ENCODE data around the gene CUTA.
"Not testable (repeated sequence)": the region's sequence is repeated elsewhere in the genome, so short reads cannot be mapped to it uniquely, and the experiment has no call there.

Gene CUTA

DNA sequence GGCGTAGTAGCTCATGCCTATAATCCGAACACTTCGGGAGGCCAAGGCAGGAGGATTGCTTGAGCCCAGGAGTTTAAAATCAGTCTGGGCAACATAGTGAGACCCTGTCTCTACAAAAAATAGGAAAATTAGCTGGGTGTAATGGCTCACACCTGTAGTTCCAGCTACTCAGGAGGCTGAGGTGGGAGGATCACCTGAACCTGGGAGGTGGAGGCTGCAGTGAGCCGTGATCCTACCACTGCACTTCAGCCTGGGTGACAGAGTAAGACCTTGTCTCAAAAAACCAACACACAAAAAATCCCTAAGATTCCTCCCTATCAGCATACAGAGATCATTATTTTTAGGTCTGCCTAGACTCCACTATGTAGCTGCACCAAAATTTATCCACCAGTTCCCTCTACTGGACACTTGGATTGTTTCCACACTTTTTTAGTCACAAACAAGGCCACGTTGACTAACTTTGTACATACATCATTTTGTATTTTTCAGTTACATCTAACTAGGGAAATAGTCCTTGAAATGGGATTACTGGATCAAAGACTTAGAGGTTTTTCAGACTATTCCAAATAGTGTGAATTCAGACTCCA lies 10.7 kb downstream of the CUTA start:
- DNase-seq (ENCODE audit: low read depth in 2 of 2, low spot score in 1 of 2): no peak

DNA sequence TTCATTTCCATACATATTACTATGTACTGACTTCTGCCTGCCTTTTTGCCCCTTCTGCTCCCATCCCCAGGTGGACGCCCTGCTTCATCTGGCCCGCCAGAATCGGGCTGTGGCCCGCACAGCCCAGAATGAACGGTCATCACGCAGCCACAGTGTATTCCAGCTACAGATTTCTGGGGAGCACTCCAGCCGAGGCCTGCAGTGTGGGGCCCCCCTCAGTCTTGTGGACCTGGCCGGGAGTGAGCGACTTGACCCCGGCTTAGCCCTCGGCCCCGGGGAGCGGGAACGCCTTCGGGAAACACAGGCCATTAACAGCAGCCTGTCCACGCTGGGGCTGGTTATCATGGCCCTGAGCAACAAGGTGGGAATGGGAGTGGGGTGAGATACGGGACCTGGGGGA lies 11.8 kb downstream of the CUTA start:
- DNase-seq (ENCODE audit: low read depth in 2 of 2, low spot score in 1 of 2): no peak

DNA sequence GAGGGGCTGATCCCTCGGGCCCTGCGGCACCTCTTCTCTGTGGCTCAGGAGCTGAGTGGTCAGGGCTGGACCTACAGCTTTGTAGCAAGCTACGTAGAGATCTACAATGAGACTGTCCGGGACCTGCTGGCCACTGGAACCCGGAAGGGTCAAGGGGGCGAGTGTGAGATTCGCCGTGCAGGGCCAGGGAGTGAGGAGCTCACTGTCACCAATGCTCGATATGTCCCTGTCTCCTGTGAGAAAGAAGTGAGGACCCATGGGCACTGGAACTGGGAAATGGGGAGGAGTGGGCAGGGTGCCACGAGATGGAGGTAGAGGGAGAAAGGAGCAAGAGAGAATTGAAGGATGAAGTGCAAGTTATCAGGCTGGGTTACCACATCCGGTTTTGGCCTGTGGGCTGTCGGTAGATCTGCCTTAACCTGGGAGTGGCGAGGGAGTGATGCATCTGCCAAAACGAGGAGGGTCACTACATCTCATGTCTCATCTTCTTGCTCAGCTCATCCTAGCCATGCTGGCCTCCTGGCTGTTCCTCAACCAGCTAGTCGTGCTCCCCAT lies 12.4 kb downstream of the CUTA start:
- no peak for DNase-seq (ENCODE audit: low read depth in 2 of 2, low spot score in 1 of 2)

DNA sequence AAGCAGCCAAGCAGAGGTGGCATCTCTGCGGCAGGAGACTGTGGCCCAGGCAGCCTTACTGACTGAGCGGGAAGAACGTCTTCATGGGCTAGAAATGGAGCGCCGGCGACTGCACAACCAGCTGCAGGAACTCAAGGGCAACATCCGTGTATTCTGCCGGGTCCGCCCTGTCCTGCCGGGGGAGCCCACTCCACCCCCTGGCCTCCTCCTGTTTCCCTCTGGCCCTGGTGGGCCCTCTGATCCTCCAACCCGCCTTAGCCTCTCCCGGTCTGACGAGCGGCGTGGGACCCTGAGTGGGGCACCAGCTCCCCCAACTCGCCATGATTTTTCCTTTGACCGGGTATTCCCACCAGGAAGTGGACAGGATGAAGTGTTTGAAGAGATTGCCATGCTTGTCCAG lies 13.0 kb downstream of the CUTA start:
- DNase-seq (ENCODE audit: low read depth in 2 of 2, low spot score in 1 of 2): no peak

DNA sequence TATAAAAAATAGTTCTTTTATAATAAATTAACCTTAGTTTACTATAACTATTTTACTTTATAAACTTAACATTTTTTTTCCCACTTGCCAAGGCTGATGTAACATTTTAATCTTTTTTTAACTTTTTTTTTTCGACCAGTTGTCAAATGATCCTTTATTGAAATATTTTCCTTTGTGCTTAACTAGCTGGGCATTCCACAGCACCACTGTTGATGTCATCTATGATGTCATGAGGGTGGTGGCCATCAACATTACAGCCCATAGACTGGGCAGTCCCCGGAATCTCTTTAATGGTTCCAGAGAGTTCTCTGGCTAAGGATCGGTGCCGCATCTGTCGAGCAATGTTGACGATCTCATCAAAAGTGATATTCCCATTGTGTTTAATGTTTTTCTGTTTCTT lies 18.0 kb downstream of the CUTA start:
- not testable (repeated sequence) for DNase-seq (ENCODE audit: low read depth in 2 of 2, low spot score in 1 of 2)

DNA sequence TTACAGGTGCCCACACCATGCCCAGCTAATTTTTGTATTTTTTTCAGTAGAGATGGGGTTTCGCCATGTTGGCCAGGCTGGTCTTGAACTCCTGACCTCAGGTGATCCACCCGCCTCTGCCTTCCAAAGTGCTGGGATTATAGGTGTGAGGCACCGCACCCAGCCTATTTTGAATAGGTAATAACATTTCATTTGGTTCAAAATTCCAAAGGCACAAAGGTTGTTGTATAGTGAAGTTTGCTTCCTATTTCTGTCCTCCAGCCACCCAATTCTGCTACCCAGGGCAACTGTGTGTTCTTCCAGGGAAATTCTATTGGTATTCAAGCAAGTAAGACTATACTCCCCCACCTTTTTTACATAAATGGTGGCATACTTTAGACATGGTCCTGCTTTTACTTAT lies 19.3 kb downstream of the CUTA start:
- not testable (repeated sequence) for DNase-seq (ENCODE audit: low read depth in 2 of 2, low spot score in 1 of 2)

DNA sequence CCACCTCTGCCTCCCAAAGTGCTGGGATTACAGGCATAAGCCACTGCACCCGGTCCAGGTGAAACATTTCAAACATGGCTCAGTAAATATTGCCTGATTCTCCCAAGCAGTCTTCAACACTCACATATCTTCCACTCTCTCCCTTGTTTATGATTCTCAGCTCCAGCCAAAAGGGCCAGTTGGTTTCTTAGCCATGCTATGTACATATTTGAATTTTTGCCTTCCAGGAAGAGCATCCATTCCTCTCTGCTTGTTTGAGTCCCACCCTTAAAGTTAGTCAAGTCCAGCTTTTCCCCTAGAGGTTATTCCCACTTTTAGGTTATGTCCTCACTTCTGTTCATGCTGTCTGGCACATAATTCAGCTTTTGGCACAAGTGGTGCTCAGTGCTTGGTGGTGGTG lies 20.4 kb downstream of the CUTA start:
- DNase-seq (ENCODE audit: low read depth in 2 of 2, low spot score in 1 of 2): no peak

DNA sequence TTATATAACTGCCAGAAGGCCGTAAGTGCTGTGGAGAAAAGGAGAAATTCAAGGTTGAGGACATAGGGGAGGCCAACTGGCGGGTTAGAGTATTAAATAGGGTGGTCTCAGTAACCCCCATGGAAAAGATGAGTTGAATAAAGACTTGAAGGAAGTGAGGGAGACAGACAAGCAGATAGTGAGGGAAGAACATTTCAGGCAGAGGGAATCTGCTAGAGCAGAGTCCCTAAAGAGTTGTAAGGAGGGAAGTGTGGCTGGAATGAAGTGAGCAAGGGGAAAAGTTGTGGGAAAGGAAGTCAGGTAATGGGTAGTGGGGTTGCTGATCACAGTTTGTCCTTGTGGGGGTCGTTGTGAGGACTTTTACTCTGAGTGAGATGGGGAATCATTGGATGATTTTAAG lies 24.9 kb downstream of the CUTA start:
- DNase-seq (ENCODE audit: low read depth in 2 of 2, low spot score in 1 of 2): no peak

DNA sequence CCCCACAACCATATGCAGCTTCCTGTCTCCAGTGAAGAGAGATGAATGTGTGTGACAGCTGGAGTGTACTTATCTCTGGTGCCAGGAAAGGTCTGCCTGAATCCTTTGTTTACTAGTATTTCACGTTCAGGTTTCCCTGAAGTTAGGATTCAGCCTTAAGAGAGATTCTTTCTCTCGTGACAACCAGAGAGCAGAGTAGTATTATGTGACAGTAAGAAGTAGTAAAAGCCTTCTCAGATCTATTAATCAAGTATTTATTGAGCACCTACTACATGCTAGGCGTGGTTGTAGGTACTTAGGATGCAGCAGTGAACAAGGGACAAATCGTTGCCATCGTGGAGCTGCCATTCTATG lies 25.3 kb downstream of the CUTA start:
- no peak for DNase-seq (ENCODE audit: low read depth in 2 of 2, low spot score in 1 of 2)

DNA sequence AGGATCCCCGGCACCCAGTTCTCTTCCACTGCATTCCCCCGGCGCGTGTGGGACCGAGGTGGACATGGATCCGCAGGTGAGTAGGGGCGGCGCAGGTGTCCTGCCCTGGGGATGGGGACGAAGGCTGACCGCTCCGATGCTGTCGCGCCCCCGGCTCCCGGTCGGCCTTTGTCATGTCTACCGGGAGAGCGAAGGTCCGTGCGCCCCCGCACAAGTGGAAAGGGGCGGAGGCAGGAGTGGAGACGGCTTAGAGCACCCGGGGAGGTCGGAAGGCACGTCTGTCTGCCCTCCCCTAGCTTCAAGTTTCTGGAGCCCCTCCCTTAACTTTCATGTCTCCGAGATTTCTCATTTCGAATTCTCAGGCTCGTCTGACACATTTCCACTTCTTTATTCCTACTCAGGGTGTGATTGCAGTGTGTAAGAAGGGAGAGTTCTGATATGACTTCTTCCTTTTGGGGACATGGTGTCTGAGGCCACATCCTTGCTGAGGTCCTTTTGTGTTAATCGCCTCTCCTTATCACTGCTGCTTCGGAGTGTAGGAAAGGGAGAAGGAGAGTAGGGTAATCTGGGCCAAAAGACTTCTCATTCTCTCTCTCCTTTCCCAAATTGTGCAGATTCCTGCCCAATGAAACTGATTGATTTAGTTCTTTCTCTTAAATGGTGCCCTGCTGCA lies 25.8 kb downstream of the CUTA start:
- no peak for DNase-seq (ENCODE audit: low read depth in 2 of 2, low spot score in 1 of 2)

DNA sequence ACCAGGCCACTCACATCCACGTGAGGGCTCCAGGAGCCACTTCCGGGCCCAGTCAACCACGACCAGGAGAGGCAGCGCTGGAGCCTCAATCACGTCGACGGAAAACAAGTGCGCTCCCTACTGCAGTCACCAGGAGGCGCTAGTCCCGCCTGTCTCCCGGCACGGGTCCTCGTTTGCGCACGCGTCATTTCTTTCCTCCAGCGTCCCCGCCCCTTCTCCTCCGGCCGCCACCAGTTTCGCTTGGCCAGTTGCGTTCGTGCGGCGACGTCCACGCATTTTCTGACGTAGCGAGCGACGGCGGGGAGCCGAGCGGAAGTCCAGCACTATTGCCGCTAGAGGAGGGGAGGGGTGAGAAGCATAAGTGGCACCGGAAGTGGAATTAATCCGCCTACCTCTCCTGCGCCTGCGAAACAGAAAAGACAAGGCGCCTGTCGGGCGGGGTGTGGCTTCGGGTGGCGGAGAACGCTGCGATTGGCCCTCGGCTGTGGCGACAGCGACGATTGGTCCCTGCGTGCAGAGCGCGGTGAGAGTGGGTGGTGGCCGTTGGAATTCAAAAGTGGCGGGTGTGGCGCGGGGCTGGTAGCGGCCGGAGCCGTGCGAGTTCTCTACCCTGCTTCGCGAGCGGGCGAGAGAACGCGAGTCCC lies 26.5 kb downstream of the CUTA start, which contains the start of gene KIFC1:
TSS of gene KIFC1 (plus strand) at position 546 of the 644 bp plus-strand sequence. CDS start 163 bp downstream, outside the sequence.
- peak; percentile 97 to 99 for DNase-seq (ENCODE audit: low read depth in 2 of 2, low spot score in 1 of 2)

DNA sequence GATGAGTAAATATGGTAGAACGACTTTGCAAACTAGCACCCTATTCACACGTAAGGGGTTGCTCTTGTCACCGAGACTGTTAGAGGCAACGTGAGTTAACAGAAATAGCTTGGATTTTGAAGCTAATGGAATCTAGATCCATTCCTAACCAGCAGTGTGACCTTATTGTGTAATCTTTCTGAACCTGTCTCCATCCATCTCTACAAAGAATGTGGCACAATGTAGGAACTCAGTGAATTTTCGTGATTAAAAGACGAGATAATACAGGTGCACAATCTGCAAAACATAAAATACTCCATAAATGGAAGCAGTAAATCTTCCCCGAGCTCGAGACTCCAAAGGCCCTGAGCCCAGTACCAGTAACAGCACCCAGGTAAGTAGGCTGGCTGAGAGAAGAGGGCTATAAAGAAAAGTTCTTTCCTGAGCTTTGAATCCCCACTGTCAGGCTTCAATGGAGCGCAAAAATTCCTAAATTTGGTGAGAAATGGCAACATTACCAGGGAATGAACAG lies 27.1 kb downstream of the CUTA start:
- no peak for DNase-seq (ENCODE audit: low read depth in 2 of 2, low spot score in 1 of 2)

DNA sequence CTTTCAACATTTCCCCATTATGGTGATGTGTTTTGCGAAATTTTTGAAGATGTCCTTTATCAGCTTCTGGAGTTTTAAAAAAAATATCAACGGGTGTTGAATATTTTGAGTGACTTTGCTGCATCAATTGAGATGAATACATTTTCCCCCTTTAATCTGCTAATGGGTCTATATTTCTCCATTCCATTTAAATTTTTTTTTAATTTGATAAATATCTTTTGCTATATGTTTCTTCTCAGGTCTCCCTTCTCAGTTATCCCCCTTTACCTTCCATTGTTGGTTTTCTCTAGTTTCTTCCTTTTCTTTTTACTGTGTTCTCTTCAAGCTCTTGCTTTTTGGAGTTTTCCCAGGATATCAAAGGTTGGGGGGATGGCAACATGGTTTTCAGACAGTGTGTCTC lies 27.7 kb downstream of the CUTA start:
- DNase-seq (ENCODE audit: low read depth in 2 of 2, low spot score in 1 of 2): no peak

DNA sequence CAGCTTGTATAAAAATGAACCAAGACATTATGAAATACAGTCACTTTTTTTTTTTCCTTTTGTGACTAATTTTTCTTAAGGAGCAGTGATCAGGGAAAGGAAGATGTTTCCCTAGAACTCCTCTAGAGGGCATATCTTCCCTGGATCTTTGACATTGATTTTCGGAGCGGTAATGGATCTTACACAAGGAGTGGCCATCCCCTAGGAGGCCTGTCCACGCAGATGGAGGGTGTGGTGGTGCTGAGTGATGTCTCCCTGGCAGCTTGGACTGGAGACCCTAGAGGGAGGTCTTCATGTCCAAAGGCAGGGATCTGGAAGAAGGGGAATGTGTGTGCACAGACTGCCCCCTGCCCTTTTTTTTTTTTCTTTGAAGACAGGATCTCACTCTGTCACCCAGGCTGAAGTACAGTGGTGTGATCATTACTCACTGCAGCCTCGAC lies 33.3 kb downstream of the CUTA start:
- DNase-seq (ENCODE audit: low read depth in 2 of 2, low spot score in 1 of 2): no peak

DNA sequence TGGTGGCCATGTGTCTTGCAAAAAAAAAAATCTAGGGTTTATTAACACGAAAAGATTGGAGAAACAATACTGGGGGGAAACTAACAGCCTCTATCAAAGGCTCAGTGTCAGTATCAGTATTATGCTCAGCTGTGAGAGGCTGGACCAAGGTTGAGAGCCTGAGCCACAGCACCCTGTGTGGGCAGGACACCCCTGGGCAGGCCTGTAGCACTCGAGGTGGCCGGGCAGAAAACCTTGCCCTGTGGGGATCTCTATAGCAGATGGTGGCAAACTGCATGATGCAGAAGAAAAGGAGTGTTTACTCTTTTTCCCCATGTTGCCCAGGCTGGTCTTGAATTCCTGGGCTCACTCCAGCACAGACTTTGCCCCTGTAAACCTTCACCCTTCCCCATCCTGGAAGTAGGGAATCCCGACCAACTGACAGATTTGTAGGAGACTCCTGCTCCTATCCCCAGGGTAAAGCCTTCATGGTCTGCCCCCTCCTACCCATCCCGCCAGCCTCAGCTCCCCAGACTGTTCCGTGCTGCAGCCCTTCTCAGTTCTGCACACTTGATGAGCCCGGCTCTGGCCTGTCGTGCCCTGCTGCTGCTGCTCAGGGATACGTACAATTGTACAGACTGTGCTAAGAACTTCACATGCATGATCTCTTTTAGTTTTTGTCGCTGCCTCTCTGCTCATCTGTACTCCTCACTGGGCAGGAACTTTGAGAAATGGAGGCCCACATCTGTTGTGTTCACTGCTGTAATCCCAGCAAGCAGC lies 34.3 kb downstream of the CUTA start:
- DNase-seq (ENCODE audit: low read depth in 2 of 2, low spot score in 1 of 2): no peak

DNA sequence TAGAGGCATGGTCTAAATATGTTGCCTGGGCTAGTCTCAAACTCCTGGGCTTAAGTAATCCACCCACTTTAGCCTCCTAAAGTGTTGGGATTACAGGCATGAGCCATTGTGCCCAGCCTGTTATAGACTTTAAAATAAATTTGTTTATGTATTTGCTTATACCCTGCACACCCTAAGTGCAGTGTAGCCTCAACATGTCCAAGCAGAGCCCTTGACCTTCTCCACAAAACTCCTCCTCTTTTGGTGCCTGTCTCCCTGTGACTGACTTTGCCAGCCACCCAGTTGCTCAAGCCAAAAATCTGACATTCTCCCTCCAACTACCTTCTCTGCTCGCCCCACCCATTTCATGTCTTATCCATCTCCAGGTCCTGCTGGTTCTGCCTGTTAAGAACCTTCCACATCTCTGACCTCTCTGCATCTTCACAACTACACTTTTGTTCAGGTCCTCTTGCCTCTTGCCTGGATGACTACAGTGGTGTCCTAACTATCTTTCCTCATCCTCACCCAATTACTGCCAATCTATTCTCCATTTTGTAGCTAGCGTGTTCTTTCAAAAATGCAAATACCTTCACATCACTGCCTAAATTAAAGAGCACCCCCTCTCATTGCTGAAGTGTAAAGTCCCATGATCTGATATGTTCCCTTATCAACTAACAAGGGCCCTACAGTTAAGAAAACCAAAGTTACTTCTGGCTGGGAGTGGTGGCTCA lies 37.5 kb downstream of the CUTA start:
- DNase-seq (ENCODE audit: low read depth in 2 of 2, low spot score in 1 of 2): no peak

DNA sequence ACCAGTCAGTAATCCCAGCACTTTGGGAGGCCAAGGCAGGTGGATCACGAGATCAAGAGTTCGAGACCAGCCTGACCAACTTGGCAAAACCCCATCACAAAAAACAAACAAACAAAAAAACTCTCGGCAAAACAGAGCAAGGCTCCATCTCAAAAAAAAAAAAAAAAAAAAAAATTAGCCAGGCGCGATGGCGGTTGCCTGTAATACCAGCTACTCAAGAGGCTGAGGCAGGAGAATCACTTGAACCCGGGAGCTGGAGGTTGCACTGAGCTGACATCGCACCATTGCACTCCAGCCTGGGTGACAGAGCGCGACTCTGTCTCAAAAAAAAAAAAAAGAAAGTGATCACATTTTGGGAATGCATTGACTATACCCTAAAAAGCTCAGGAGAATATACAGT lies 38.7 kb downstream of the CUTA start:
- not testable (repeated sequence) for DNase-seq (ENCODE audit: low read depth in 2 of 2, low spot score in 1 of 2)

DNA sequence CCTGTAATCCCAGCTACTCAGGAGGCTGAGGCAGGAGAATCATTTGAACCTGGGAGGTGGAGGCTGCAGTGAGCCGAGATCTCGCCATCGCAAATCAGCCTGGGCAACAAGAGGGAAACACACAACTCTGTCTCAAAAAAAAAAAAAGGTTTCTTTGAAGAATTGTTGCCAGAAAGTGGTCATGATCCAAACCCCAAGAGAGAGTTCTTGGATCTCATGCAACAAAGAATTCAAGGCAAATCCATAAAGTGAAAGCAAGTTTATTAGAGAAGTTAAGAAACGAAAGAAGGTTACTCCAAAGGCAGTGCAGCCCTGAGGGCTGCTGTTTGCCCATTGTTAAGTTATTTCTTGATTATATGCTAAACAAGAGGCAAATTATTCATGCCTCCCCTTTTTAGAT lies 40.7 kb downstream of the CUTA start:
- no peak for DNase-seq (ENCODE audit: low read depth in 2 of 2, low spot score in 1 of 2)

DNA sequence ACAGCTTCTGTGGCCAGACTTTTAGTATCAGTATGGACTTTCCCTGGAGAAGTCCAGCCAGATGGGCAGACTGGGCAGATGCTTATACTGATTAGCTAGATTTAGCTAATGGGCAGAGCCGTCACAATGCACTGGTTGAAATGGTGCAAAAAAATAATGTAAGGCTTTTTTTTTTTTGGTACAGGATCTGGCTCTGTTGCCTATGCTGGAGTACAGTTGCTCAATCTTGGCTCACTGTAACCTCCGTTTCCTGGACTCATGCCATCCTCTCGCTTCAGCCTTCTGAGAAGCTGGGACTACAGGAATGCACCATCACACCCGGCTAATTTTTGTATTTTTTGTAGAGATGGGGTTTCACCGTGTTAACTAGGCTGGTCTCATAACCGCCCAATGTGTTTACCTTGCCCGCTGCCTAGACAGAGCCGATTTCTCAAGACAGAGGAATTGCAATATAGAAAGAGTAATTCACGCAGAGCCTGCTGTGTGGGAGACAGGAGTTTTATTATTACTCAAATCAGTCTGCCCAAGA lies 42.7 kb downstream of the CUTA start:
- no peak for DNase-seq (ENCODE audit: low read depth in 2 of 2, low spot score in 1 of 2)
